Liver (tissue), 9 donors: ENCODE results near the gene MFSD1. TPM values are rescaled to one million over a fixed set of nuclear protein-coding genes. Genes with fewer than 3 reads are reported as not detected.

Experiments
- DNase-seq: peaks from one replicate; pipeline ENCODE4 v3.0.0-alpha.2; 2017; ENCODE audit warnings: low spot score
- H3K27ac ChIP-seq, 2 donors: one replicate each; pipeline ENCODE4 v1.7.0; 2013; ENCODE audit warnings: inconsistent platforms in 2 of 2, low read length in 2 of 2, control low read depth in 1 of 2, low read depth in 1 of 2, mild to moderate bottlenecking in 1 of 2
- H3K27me3 ChIP-seq, 4 donors: one replicate each; pipeline versions ENCODE4 v1.6.1 to v1.7.0; 2013; ENCODE audit warnings: low read length in 3 of 4, inconsistent platforms in 1 of 4, mild to moderate bottlenecking in 1 of 4, moderate library complexity in 1 of 4; ENCODE audit not compliant: control insufficient read depth in 4 of 4, insufficient read depth in 4 of 4
- H3K36me3 ChIP-seq, 4 donors: one replicate each; pipeline versions ENCODE4 v1.6.1 to v1.7.0; 2013; ENCODE audit warnings: low read length in 3 of 4, mild to moderate bottlenecking in 3 of 4, low read depth in 1 of 4, moderate library complexity in 1 of 4; ENCODE audit not compliant: control insufficient read depth in 4 of 4, insufficient read depth in 3 of 4
- H3K4me1 ChIP-seq, 4 donors: one replicate each; pipeline versions ENCODE4 v1.6.1 to v1.7.0; 2013; ENCODE audit warnings: low read length in 3 of 4, mild to moderate bottlenecking in 3 of 4, moderate library complexity in 1 of 4; ENCODE audit not compliant: control insufficient read depth in 4 of 4, insufficient read depth in 4 of 4
- H3K4me3 ChIP-seq, 3 donors: one replicate each; pipeline versions ENCODE4 v1.6.1 to v1.7.0; 2013; ENCODE audit warnings: low read length in 3 of 3, control low read depth in 1 of 3, low read depth in 1 of 3, mild to moderate bottlenecking in 1 of 3
- H3K9ac ChIP-seq, 2 donors: one replicate each; pipeline ENCODE4 v1.7.0; 2013; ENCODE audit warnings: low read length in 2 of 2, mild to moderate bottlenecking in 2 of 2, moderate library complexity in 2 of 2, control low read depth in 1 of 2, low read depth in 1 of 2
- H3K9me3 ChIP-seq, 4 donors: one replicate each; pipeline versions ENCODE4 v1.6.1 to v1.7.0; 2013; ENCODE audit warnings: low read length in 3 of 4; ENCODE audit not compliant: control insufficient read depth in 4 of 4
- EGR1 ChIP-seq, 2 donors: IDR thresholded peaks; 2 replicates each; pipeline ENCODE4 v1.6.1; 2016 to 2018; ENCODE audit warnings: antibody characterized with exemption in 2 of 2, low read depth in 2 of 2
- FOXA1 ChIP-seq: IDR thresholded peaks from 2 replicates; pipeline ENCODE4 v1.6.1; 2016; ENCODE audit warnings: antibody characterized with exemption
- FOXA2 ChIP-seq: IDR thresholded peaks from 2 replicates; pipeline ENCODE4 v1.6.1; 2016; ENCODE audit warnings: antibody characterized with exemption
- GABPA ChIP-seq, 2 donors: IDR thresholded peaks in 1 of 2; conservative IDR thresholded peaks in 1 of 2; 2 replicates each; pipeline ENCODE4 v1.6.1; 2016; ENCODE audit warnings: antibody characterized with exemption in 2 of 2, mild to moderate bottlenecking in 1 of 2, moderate library complexity in 1 of 2
- HNF4A ChIP-seq, 2 donors: conservative IDR thresholded peaks; 2 replicates each; pipeline ENCODE4 v1.6.1; 2016; ENCODE audit warnings: antibody characterized with exemption in 2 of 2, mild to moderate bottlenecking in 2 of 2
- HNF4G ChIP-seq: IDR thresholded peaks from 2 replicates; pipeline ENCODE4 v1.6.1; 2016; ENCODE audit warnings: antibody characterized with exemption
- JUND ChIP-seq, 2 donors: IDR thresholded peaks; 2 replicates each; pipeline ENCODE4 v1.6.1; 2016; ENCODE audit warnings: antibody characterized with exemption in 2 of 2
- NR2F2 ChIP-seq: IDR thresholded peaks from 2 replicates; pipeline ENCODE4 v1.6.1; 2016; ENCODE audit warnings: antibody characterized with exemption
- RAD21 ChIP-seq, 2 donors: IDR thresholded peaks; 2 replicates each; pipeline ENCODE4 v1.6.1; 2016; ENCODE audit warnings: antibody characterized with exemption in 2 of 2, mild to moderate bottlenecking in 2 of 2
- REST ChIP-seq: IDR thresholded peaks from 2 replicates; pipeline ENCODE4 v1.6.1; 2016; ENCODE audit warnings: antibody characterized with exemption, mild to moderate bottlenecking
- RXRA ChIP-seq, 2 donors: IDR thresholded peaks; 2 replicates each; pipeline ENCODE4 v1.6.1; 2017 to 2018; ENCODE audit warnings: antibody characterized with exemption in 2 of 2, mild to moderate bottlenecking in 1 of 2
- SP1 ChIP-seq: IDR thresholded peaks from 2 replicates; pipeline ENCODE4 v1.6.1; 2018; ENCODE audit warnings: antibody characterized with exemption, mild to moderate bottlenecking
- TAF1 ChIP-seq: conservative IDR thresholded peaks from 2 replicates; pipeline ENCODE4 v1.6.1; 2016; ENCODE audit warnings: antibody characterized with exemption, mild to moderate bottlenecking
- YY1 ChIP-seq: IDR thresholded peaks from 2 replicates; pipeline ENCODE4 v1.6.1; 2016; ENCODE audit warnings: antibody characterized with exemption, mild to moderate bottlenecking
- ZBTB33 ChIP-seq: IDR thresholded peaks from 2 replicates; pipeline ENCODE4 v1.6.1; 2016; ENCODE audit warnings: antibody characterized with exemption
- WGBS: extraction: QIAGEN DNeasy Blood & Tissue Kit; methylation state at CpG from one replicate; pipeline ENCODE4 v1.1.7; 2013; 5-methylcytosine and 5-hydroxymethylcytosine counted together
- polyA plus RNA-seq, 2 donors: library from polyadenylated mRNA; stranded (reverse) in 1 of 2; unstranded in 1 of 2; fragments of 200-250 nt in 1 of 2; fragments of >200 nt in 1 of 2; fragmentation: Nextera tagmentation in 1 of 2; extraction: Ambion mirVana in 1 of 2; gene quantifications; one replicate each; pipeline versions ENCODE4 v1.2.1 to v1.2.3, GENCODE V29; 2013 to 2015
- total RNA-seq, 2 donors: library from RNA; depleted of rRNA; stranded (reverse); fragments of >200 nt; gene quantifications; one replicate each; pipeline ENCODE4 v1.2.3, GENCODE V29; 2014
- TF ChIP-seq, protein P1 (sequence below): IDR thresholded peaks from 2 replicates; pipeline ENCODE4 v1.6.1; 2016; ENCODE audit warnings: antibody characterized with exemption
- TF ChIP-seq, protein P2 (sequence below): fragments of 150-350 bp; IDR thresholded peaks from 2 replicates; pipeline ENCODE4 v1.5.1; 2017; ENCODE audit warnings: improper control_type of control experiment, low read depth, low read length; ENCODE audit not compliant: missing input control
- TF ChIP-seq, protein P3 (sequence below): IDR thresholded peaks from 2 replicates; pipeline ENCODE4 v1.6.1; 2016; ENCODE audit warnings: antibody characterized with exemption
- donor health status: healthy.
- donor health status: healthy.
- donor health status: healthy.
- donor health status: healthy.
- donor health status: healthy.

The MFSD1 gene, protein sequence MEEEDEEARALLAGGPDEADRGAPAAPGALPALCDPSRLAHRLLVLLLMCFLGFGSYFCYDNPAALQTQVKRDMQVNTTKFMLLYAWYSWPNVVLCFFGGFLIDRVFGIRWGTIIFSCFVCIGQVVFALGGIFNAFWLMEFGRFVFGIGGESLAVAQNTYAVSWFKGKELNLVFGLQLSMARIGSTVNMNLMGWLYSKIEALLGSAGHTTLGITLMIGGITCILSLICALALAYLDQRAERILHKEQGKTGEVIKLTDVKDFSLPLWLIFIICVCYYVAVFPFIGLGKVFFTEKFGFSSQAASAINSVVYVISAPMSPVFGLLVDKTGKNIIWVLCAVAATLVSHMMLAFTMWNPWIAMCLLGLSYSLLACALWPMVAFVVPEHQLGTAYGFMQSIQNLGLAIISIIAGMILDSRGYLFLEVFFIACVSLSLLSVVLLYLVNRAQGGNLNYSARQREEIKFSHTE
- total RNA-seq (10 to 100 TPM; 74.1 to 84.7 TPM), polyA plus RNA-seq (10 to 100 TPM; 30.4 to 46.5 TPM)

GRCh38 chr3:158801696-158802408 is at the start of gene MFSD1:
MFSD1 (plus strand) TSS chr3:158802054; CDS start chr3:158802153, 99 bp downstream.
- no peaks in the 10 kb centered on the region for H3K9me3 ChIP-seq
- no peaks in the 10 kb centered on the region for H3K27me3 ChIP-seq
- peaks cover 0 to 4% (median 0%) of the 10 kb centered on the region in 4 donors for H3K36me3 ChIP-seq
- peak within 1 kb of the TSS; percentile 81 to 88 (median 87) for H3K4me3 ChIP-seq
- peak within 1 kb of the TSS; percentile 51 to 80 for H3K27ac ChIP-seq
- TF ChIP-seq TAF1 (peak; percentile 48), FOXA2 (peak; percentile 21), SP1 (peak; percentile 74), JUND (IDR thresholded peaks at IDR 0.05) (peak in 1 of 2 donors; percentile 13), RAD21 (IDR thresholded peaks at IDR 0.05) (no peak), ZBTB33 (no peak), RXRA (IDR thresholded peaks at IDR 0.05) (peak; percentile 92 to 95), HNF4A (conservative IDR thresholded peaks at IDR 0.05) (peak; percentile 28 to 52), YY1 (peak; percentile 86), REST (peak; percentile 63), EGR1 (IDR thresholded peaks at IDR 0.05; ENCODE audit: low read depth in 2 of 2) (peak; percentile 33 to 36), GABPA (IDR thresholded peaks at IDR 0.05 in 1 of 2, conservative IDR thresholded peaks at IDR 0.05 in 1 of 2) (peak in 1 of 2 donors; percentile 84), NR2F2 (no peak), FOXA1 (peak; percentile 43), HNF4G (no peak)
- TF ChIP-seq, protein P1, sequence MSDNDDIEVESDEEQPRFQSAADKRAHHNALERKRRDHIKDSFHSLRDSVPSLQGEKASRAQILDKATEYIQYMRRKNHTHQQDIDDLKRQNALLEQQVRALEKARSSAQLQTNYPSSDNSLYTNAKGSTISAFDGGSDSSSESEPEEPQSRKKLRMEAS: peak; percentile 83
- TF ChIP-seq, protein P2, sequence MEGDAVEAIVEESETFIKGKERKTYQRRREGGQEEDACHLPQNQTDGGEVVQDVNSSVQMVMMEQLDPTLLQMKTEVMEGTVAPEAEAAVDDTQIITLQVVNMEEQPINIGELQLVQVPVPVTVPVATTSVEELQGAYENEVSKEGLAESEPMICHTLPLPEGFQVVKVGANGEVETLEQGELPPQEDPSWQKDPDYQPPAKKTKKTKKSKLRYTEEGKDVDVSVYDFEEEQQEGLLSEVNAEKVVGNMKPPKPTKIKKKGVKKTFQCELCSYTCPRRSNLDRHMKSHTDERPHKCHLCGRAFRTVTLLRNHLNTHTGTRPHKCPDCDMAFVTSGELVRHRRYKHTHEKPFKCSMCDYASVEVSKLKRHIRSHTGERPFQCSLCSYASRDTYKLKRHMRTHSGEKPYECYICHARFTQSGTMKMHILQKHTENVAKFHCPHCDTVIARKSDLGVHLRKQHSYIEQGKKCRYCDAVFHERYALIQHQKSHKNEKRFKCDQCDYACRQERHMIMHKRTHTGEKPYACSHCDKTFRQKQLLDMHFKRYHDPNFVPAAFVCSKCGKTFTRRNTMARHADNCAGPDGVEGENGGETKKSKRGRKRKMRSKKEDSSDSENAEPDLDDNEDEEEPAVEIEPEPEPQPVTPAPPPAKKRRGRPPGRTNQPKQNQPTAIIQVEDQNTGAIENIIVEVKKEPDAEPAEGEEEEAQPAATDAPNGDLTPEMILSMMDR: no peak
- TF ChIP-seq, protein P3, sequence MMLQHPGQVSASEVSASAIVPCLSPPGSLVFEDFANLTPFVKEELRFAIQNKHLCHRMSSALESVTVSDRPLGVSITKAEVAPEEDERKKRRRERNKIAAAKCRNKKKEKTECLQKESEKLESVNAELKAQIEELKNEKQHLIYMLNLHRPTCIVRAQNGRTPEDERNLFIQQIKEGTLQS: no peak
- H3K4me1 ChIP-seq: peaks cover 2 to 20% (median 18%) of the 10 kb centered on the region in 4 donors
- DNase-seq: peak; percentile 94
- WGBS: under 1% methylated on average over 61 of the region's 61 CpGs
- H3K9ac ChIP-seq: peak within 1 kb of the TSS; percentile 34 to 74
